GM19023 (cell line): Measurements from ENCODE around the gene PTBP3.
"Not testable (repeated sequence)": the region's sequence is repeated elsewhere in the genome, so short reads cannot be mapped to it uniquely, and the experiment has no call there.

Source experiments
- ATAC-seq: cut with Tn5 transposase; IDR thresholded peaks from one replicate; pipeline ENCODE4 v1.9.1; 2021; ENCODE audit warnings: mild to moderate bottlenecking, moderate library complexity; ENCODE audit not compliant: unreplicated experiment

The PTBP3 gene

GRCh38 chr9:112274600-112274999 lies 58.8 kb downstream of the PTBP3 start:
- ATAC-seq: no peak

GRCh38 chr9:112273876-112274275 lies 59.5 kb downstream of the PTBP3 start:
- ATAC-seq: no peak

GRCh38 chr9:112271466-112272098 lies 61.8 kb downstream of the PTBP3 start:
- no peak for ATAC-seq

GRCh38 chr9:112268413-112268812 lies 65.0 kb downstream of the PTBP3 start:
- ATAC-seq: no peak

GRCh38 chr9:112267086-112267485 lies 66.3 kb downstream of the PTBP3 start:
- ATAC-seq: not testable (repeated sequence)

GRCh38 chr9:112265391-112265790 lies 68.0 kb downstream of the PTBP3 start:
- no peak for ATAC-seq

GRCh38 chr9:112262577-112262976 lies 70.8 kb downstream of the PTBP3 start:
- ATAC-seq: no peak

GRCh38 chr9:112261133-112261532 lies 72.3 kb downstream of the PTBP3 start:
- ATAC-seq: no peak

GRCh38 chr9:112258106-112258505 lies 75.3 kb downstream of the PTBP3 start:
- no peak for ATAC-seq

GRCh38 chr9:112252194-112252593 lies 81.2 kb downstream of the PTBP3 start:
- ATAC-seq: no peak

- no peak for ATAC-seq
Observed at GRCh38 chr9:112249277-112249676, 84.1 kb downstream of the PTBP3 start.

GRCh38 chr9:112248722-112249121 lies 84.7 kb downstream of the PTBP3 start:
- ATAC-seq: no peak

GRCh38 chr9:112247090-112247489 lies 86.3 kb downstream of the PTBP3 start:
- ATAC-seq: no peak

GRCh38 chr9:112245126-112245525 lies 88.3 kb downstream of the PTBP3 start:
- no peak for ATAC-seq

- no peak for ATAC-seq
Observed at GRCh38 chr9:112242147-112242804, 91.1 kb downstream of the PTBP3 start.

- no peak for ATAC-seq
Observed at GRCh38 chr9:112241491-112241890, 91.9 kb downstream of the PTBP3 start.

GRCh38 chr9:112239708-112240107 lies 93.7 kb downstream of the PTBP3 start:
- ATAC-seq: no peak

- ATAC-seq: no peak
Observed at GRCh38 chr9:112239284-112239683, 94.1 kb downstream of the PTBP3 start.

- no peak for ATAC-seq
Observed at GRCh38 chr9:112234779-112235178, 98.6 kb downstream of the PTBP3 start.

- no peak for ATAC-seq
Observed at GRCh38 chr9:112233769-112234168, 99.7 kb downstream of the PTBP3 start.

- no peak for ATAC-seq
Observed at GRCh38 chr9:112232233-112232632, 101.2 kb downstream of the PTBP3 start.

- no peak for ATAC-seq
Observed at GRCh38 chr9:112226091-112226490, 107.3 kb downstream of the PTBP3 start.
